ENCODE results near the gene C1QTNF6.

- TF ChIP-seq RAD21 (IDR thresholded peaks at IDR 0.05; ENCODE audit: low read length) (no peak), CTCF (conservative IDR thresholded peaks at IDR 0.05; ENCODE audit: low read depth, low read length) (no peak), POLR2A (IDR thresholded peaks at IDR 0.05; ENCODE audit: low read depth, low read length) (no peak), RCOR1 (IDR thresholded peaks at IDR 0.05; ENCODE audit: insufficient replicate concordance, low read length) (no peak), NFE2L2 (IDR thresholded peaks at IDR 0.05; ENCODE audit: low read depth, low read length) (no peak), BHLHE40 (IDR thresholded peaks at IDR 0.05; ENCODE audit: low read depth, low read length) (no peak), CHD1 (IDR thresholded peaks at IDR 0.05; ENCODE audit: low read depth, low read length) (no peak), RFX5 (IDR thresholded peaks at IDR 0.05; ENCODE audit: low read depth, low read length) (no peak), CEBPB (IDR thresholded peaks at IDR 0.05; ENCODE audit: low read depth, low read length) (no peak), SMC3 (IDR thresholded peaks at IDR 0.05; ENCODE audit: low read depth, low read length) (no peak), ELK1 (IDR thresholded peaks at IDR 0.05; ENCODE audit: borderline replicate concordance, low read depth, low read length) (no peak), MXI1 (IDR thresholded peaks at IDR 0.05; ENCODE audit: borderline replicate concordance, low read depth, low read length) (no peak)
- TF ChIP-seq, protein P1, sequence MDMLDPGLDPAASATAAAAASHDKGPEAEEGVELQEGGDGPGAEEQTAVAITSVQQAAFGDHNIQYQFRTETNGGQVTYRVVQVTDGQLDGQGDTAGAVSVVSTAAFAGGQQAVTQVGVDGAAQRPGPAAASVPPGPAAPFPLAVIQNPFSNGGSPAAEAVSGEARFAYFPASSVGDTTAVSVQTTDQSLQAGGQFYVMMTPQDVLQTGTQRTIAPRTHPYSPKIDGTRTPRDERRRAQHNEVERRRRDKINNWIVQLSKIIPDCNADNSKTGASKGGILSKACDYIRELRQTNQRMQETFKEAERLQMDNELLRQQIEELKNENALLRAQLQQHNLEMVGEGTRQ (IDR thresholded peaks at IDR 0.05; ENCODE audit: low read depth, low read length): no peak
Observed at GRCh38 chr22:37213941-37214730, 26.1 kb upstream of the C1QTNF6 start.
